Activated CD8-positive, alpha-beta memory T cell treated with anti-CD3 and anti-CD28 coated beads, Interleukin-2, amount 50 U/mL, for 4 hours (primary cell): ENCODE measurements around the gene MMP11.

ENCODE experiments used
- DNase-seq: peaks from one replicate; pipeline ENCODE4 v3.0.0-alpha.2; 2020

MMP11 gene

GRCh38 chr22:23833017-23833751, 60.5 kb downstream of the MMP11 start:
- DNase-seq = no peak
